ENCODE results near the gene PRMT6. TPM values are rescaled to one million over a fixed set of nuclear protein-coding genes. Genes with fewer than 3 reads are reported as not detected.
"Not testable (repeated sequence)": the region's sequence is repeated elsewhere in the genome, so short reads cannot be mapped to it uniquely, and the experiment has no call there.

PRMT6 gene
- total RNA-seq, 2 donors from 2014 or later, result 26.0 to 27.6 TPM

DNA sequence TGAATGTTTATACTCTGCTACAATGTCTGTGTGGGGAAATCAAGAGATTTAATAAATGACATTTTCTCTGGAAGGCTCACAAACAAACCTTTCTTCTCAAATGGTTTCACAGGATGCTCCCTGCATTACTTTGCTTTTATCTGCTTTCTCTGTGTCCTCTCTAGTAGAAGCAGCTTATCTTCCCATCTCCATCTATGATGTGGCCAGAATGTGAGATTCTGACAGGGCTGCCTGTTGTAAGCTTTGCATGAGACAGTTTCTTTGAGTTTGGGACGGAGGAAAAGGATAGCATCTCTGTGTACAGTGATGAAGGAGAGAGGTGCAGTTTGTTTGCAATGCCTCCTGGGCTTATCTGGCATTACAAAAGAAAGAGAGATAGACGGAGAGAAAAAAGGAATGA is 24.6 kb downstream of the PRMT6 start:
- Mint-ChIP-seq H3K4me1 (no peaks in the 10 kb centered on the region), H3K9me3 (peaks cover 5% of the 10 kb centered on the region), H3K36me3 (ENCODE audit: low read depth) (no peaks in the 10 kb centered on the region), H3K27me3 (ENCODE audit: insufficient read depth) (no peaks in the 10 kb centered on the region), H3K27ac (no peak overlapping the region), H3K4me3 (no peak overlapping the region)
- 81 to 90% methylated on average over 2 of the region's 2 CpGs for WGBS, 2 experiments (ENCODE audit: insufficient coverage in 1 of 2, insufficient read length in 1 of 2)
- no peak overlapping the region for H3K4me3 ChIP-seq (ENCODE audit: low read length)
- H3K27me3 ChIP-seq (ENCODE audit: control insufficient read depth, insufficient read depth, low read length, poor library complexity, severe bottlenecking), result no peaks in the 10 kb centered on the region
- DNase-seq, result no peak
- TF ChIP-seq, protein P1, sequence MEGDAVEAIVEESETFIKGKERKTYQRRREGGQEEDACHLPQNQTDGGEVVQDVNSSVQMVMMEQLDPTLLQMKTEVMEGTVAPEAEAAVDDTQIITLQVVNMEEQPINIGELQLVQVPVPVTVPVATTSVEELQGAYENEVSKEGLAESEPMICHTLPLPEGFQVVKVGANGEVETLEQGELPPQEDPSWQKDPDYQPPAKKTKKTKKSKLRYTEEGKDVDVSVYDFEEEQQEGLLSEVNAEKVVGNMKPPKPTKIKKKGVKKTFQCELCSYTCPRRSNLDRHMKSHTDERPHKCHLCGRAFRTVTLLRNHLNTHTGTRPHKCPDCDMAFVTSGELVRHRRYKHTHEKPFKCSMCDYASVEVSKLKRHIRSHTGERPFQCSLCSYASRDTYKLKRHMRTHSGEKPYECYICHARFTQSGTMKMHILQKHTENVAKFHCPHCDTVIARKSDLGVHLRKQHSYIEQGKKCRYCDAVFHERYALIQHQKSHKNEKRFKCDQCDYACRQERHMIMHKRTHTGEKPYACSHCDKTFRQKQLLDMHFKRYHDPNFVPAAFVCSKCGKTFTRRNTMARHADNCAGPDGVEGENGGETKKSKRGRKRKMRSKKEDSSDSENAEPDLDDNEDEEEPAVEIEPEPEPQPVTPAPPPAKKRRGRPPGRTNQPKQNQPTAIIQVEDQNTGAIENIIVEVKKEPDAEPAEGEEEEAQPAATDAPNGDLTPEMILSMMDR (conservative IDR thresholded peaks at IDR 0.05), result no peak
- H3K27ac ChIP-seq (ENCODE audit: low read depth, low read length), result no peak overlapping the region
- H3K9me3 ChIP-seq (ENCODE audit: control insufficient read depth, low read length), result no peaks in the 10 kb centered on the region
- no peaks in the 10 kb centered on the region for H3K36me3 ChIP-seq (ENCODE audit: control insufficient read depth, insufficient read depth, low read length)
- H3K4me1 ChIP-seq (ENCODE audit: control insufficient read depth, insufficient read depth, low read length), result no peaks in the 10 kb centered on the region
- no peak overlapping the region for H3K9ac ChIP-seq (ENCODE audit: extremely low read depth, low read length, poor library complexity, severe bottlenecking)

GRCh38 chr1:107091418-107091817 is 34.9 kb downstream of the PRMT6 start:
- TF ChIP-seq, protein P1 (conservative IDR thresholded peaks at IDR 0.05), result no peak
- Histone ChIP-seq H3K9ac (ENCODE audit: extremely low read depth, low read length, poor library complexity, severe bottlenecking) (no peak overlapping the region), H3K36me3 (ENCODE audit: control insufficient read depth, insufficient read depth, low read length) (no peaks in the 10 kb centered on the region), H3K4me1 (ENCODE audit: control insufficient read depth, insufficient read depth, low read length) (no peaks in the 10 kb centered on the region), H3K27ac (ENCODE audit: low read depth, low read length) (no peak overlapping the region), H3K9me3 (ENCODE audit: control insufficient read depth, low read length) (no peaks in the 10 kb centered on the region), H3K4me3 (ENCODE audit: low read length) (no peak overlapping the region), H3K27me3 (ENCODE audit: control insufficient read depth, insufficient read depth, low read length, poor library complexity, severe bottlenecking) (no peaks in the 10 kb centered on the region)
- Mint-ChIP-seq H3K27ac (no peak overlapping the region), H3K27me3 (ENCODE audit: insufficient read depth) (no peaks in the 10 kb centered on the region), H3K36me3 (ENCODE audit: low read depth) (no peaks in the 10 kb centered on the region), H3K4me1 (no peaks in the 10 kb centered on the region), H3K9me3 (no peaks in the 10 kb centered on the region), H3K4me3 (no peak overlapping the region)
- WGBS, 2 experiments (ENCODE audit: insufficient coverage in 1 of 2, insufficient read length in 1 of 2), result 86% methylated on average over 1 of the region's 1 CpG; no CpG with 5 or more reads in 1 of the 2 experiments
- no peak for DNase-seq

- H3K27ac ChIP-seq (ENCODE audit: low read depth, low read length); H3K27me3 ChIP-seq (ENCODE audit: control insufficient read depth, insufficient read depth, low read length, poor library complexity, severe bottlenecking); H3K9ac ChIP-seq (ENCODE audit: extremely low read depth, low read length, poor library complexity, severe bottlenecking); H3K4me3 ChIP-seq (ENCODE audit: low read length); H3K4me1 Mint-ChIP-seq; H3K9me3 ChIP-seq (ENCODE audit: control insufficient read depth, low read length); H3K4me1 ChIP-seq (ENCODE audit: control insufficient read depth, insufficient read depth, low read length); H3K4me3 Mint-ChIP-seq; H3K27ac Mint-ChIP-seq; H3K27me3 Mint-ChIP-seq (ENCODE audit: insufficient read depth); H3K9me3 Mint-ChIP-seq; H3K36me3 Mint-ChIP-seq (ENCODE audit: low read depth); DNase-seq; H3K36me3 ChIP-seq (ENCODE audit: control insufficient read depth, insufficient read depth, low read length): not testable (repeated sequence)
- 100% methylated on average over 1 of the region's 1 CpG; no CpG with 5 or more reads in 1 of the 2 experiments for WGBS, 2 experiments (ENCODE audit: insufficient coverage in 1 of 2, insufficient read length in 1 of 2)
Observed at GRCh38 chr1:107093395-107093794, 36.9 kb downstream of the PRMT6 start.

- DNase-seq, result no peak
- Histone ChIP-seq H3K9me3 (ENCODE audit: control insufficient read depth, low read length) (no peaks in the 10 kb centered on the region), H3K9ac (ENCODE audit: extremely low read depth, low read length, poor library complexity, severe bottlenecking) (no peak overlapping the region), H3K36me3 (ENCODE audit: control insufficient read depth, insufficient read depth, low read length) (no peaks in the 10 kb centered on the region), H3K4me3 (ENCODE audit: low read length) (no peak overlapping the region), H3K27me3 (ENCODE audit: control insufficient read depth, insufficient read depth, low read length, poor library complexity, severe bottlenecking) (no peaks in the 10 kb centered on the region), H3K4me1 (ENCODE audit: control insufficient read depth, insufficient read depth, low read length) (no peaks in the 10 kb centered on the region), H3K27ac (ENCODE audit: low read depth, low read length) (no peak overlapping the region)
- Mint-ChIP-seq H3K36me3 (ENCODE audit: low read depth) (no peaks in the 10 kb centered on the region), H3K27me3 (ENCODE audit: insufficient read depth) (no peaks in the 10 kb centered on the region), H3K9me3 (no peaks in the 10 kb centered on the region), H3K4me3 (no peak overlapping the region), H3K27ac (no peak overlapping the region), H3K4me1 (no peaks in the 10 kb centered on the region)
- TF ChIP-seq, protein P1 (conservative IDR thresholded peaks at IDR 0.05), result no peak
Observed at GRCh38 chr1:107095647-107096046, 39.2 kb downstream of the PRMT6 start.
